OCI-LY7 (cell line): ENCODE results near the gene CREB5.

ENCODE experiments used
- CTCF ChIP-seq: fragments of 200-600 bp; sonication (generic); conservative IDR thresholded peaks from 2 replicates; pipeline ENCODE4 v1.5.1; 2014; ENCODE audit warnings: mild to moderate bottlenecking, antibody characterized with exemption, low read length, moderate library complexity, mixed read lengths
- EZH2phosphoT487 ChIP-seq: fragments of 200-600 bp; sonication (generic); IDR thresholded peaks from 2 replicates; pipeline ENCODE4 v1.6.1; 2018; ENCODE audit warnings: low read depth, borderline replicate concordance, mild to moderate bottlenecking, mixed run types, antibody characterized with exemption, low read length, moderate library complexity, mixed read lengths

GRCh38 chr7:28532181-28532580 lies 119.9 kb downstream of the CREB5 start:
- TF ChIP-seq EZH2phosphoT487 (no peak), CTCF (no peak)
